ENCODE results near the gene DGKD.
"Not testable (repeated sequence)": the region's sequence is repeated elsewhere in the genome, so short reads cannot be mapped to it uniquely, and the experiment has no call there.

Gene DGKD

DNA sequence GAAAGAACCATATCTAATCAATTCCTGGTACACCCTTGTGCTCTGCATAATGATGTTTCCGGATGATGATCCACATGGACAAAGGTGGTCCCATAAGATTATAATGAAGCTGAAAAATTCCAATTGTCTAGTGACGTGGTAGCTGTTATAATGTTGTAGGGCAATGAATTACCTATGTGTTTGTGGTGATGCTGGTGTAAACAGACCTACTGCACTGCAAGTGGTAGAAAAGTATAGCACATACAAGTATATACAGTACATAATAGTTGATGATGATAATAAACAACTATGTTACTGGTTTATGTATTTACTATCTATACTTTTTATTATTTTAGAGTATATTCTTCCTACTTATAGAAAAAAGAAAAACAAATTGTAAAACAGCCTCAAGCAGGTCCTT lies 8.4 kb downstream of the DGKD start:
- DNase-seq = no peak

- DNase-seq = no peak
Observed at GRCh38 chr2:233363744-233364235, 9.5 kb downstream of the DGKD start.

DNA sequence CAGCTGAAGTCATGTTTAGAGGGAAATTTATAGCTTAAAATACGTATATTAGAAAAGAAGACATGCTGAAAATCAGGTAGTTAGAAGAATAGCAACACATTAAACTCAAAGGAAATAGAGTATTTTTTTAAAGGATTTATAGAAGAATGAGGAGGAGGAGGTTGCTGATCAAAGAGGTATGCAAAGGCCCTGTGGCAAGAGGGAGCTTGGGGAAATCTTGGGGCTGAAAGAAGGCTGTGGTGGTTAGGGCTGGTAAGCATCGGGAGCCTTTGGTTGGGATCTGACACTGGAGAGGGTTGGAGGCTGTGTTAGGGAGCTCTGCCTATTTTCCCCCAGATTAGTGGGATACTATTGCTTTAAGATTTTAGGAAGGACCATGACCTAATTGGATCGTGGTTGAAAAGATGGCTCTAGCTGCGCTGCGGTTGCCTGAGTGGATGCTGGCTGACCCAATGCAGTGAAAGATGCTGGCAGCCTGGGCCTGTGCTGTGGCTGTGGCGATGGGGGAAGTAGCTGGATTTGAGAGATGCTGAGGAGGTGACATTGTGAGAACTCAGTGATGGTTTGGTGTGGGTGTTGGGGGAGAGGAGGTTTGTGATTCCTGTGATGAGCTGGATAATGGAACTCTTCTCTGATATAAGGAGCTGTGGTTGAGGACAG lies 11.7 kb downstream of the DGKD start:
- DNase-seq = no peak

DNA sequence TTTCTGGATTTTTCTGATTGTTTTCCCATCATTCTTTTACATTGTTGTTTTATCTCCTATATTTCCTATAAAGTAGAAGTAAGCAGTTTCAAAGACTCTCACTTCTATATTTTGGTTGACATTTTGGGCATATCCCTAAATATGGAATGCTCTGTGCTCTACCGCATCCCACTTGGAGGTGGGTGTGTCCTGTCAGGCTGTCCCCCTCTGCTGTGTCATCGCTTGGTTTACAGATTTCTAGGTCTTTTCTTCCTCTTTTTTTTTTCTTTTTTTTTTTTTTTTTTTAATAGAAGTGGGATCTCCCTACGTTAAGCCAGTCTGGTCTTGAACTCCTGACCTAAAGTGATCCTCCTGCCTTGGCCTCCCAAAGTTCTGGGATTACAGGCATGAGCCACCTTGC lies 13.3 kb downstream of the DGKD start:
- DNase-seq = no peak

- DNase-seq = no peak
Observed at GRCh38 chr2:233368756-233369155, 14.5 kb downstream of the DGKD start.

DNA sequence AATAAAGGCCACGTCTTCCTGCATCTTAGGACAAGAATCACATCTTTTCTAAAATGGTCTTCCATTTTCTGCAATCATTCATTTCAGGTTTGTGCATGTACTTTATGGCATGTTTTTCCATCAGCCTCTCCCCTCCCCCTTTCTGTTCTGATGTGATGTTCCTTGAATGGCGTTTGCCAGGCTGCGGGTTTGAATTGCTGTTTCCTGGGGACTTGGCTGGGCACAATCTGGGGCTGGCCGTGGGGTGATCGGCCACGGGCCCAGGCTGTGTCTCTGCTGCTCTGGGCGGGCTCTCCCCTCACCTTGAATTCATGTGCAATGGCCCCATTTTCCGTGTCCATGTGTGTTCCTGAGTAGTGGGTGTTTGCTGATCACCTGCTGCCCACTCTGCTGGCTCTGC lies 15.2 kb downstream of the DGKD start:
- DNase-seq = no peak

GRCh38 chr2:233369897-233370685 lies 15.8 kb downstream of the DGKD start:
- no peak for DNase-seq

DNA sequence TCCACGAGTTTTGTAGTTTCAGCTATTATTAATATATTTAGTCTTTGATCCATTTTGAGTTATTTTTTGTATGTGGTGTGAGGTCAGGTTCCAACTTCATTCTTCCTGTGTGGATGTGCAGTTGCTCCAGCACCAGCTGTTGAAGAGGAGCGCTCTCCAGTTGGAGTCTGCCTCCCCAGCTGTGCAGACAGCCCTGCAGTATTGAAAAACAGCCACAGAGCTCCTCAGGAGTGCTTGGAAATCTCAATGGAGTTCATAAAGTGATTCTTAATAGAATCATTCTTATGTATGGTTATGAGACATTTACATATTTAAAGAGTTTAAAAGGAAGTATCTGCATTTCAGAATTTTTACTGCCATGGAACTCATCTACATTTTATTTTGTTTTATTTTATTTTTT lies 17.3 kb downstream of the DGKD start:
- no peak for DNase-seq

GRCh38 chr2:233372855-233373254 lies 18.6 kb downstream of the DGKD start:
- DNase-seq = no peak

GRCh38 chr2:233373316-233373715 lies 19.0 kb downstream of the DGKD start:
- no peak for DNase-seq

- not testable (repeated sequence) for DNase-seq
Observed at GRCh38 chr2:233374776-233375175, 20.5 kb downstream of the DGKD start.

DNA sequence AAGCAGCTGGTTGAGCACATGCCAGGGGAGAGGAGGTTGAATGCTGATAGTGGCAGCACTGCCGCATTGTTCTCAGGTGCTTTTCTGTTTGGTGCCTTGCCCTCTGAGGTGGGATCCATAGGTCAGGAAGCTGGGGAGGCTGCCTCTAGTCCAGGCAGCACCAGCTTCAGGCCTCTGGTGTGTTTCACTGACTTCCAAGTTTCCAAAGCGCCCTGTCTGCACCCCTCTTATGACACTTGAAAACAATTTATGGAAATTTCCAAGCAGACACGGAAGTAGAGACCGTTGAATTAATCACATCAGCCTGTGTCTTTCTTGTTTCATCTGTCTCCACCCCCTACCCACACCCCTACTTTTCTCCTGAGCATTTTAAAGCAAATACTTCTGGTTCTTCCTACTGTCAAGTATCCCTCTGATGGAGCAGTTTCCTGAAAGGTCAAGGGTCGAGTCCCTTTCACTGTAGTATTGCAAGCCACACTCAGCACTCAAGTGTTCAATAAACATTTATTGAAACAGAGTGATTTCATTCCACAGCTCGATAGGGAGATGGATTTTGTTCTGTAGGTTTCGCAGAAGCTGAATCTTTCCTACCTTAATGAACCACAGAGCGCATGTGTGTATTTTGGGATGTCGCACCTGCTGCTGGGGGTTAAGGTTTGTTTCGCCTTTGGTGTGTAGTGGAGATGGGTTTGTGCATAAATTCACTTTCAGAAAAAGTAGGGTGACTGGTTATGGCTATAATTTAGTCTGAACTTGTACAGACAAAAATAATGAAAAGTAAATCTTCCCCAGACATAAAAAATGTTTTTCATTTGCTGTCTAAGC lies 21.4 kb downstream of the DGKD start:
- DNase-seq = no peak

DNA sequence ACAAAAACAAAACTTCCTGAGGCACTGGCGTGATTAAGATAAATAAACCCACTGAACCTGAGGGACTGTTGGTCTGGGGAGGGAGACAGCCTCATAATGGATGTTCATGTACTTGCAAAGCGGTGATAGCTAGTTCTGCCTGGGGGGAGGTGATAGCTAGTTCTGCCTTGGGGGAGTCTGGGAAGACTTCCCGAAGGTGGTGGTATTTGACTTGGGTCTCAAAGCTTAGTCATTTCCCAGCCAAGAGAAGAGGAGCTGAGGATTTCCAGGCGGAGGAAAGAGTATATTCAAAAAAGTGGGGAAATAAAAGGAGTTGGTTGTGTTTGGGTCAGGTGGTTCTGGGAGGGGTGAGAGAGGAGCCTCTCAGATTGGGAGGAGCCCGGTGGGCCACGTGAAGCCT lies 24.7 kb downstream of the DGKD start:
- no peak for DNase-seq

GRCh38 chr2:233379441-233379840 lies 25.1 kb downstream of the DGKD start:
- no peak for DNase-seq

DNA sequence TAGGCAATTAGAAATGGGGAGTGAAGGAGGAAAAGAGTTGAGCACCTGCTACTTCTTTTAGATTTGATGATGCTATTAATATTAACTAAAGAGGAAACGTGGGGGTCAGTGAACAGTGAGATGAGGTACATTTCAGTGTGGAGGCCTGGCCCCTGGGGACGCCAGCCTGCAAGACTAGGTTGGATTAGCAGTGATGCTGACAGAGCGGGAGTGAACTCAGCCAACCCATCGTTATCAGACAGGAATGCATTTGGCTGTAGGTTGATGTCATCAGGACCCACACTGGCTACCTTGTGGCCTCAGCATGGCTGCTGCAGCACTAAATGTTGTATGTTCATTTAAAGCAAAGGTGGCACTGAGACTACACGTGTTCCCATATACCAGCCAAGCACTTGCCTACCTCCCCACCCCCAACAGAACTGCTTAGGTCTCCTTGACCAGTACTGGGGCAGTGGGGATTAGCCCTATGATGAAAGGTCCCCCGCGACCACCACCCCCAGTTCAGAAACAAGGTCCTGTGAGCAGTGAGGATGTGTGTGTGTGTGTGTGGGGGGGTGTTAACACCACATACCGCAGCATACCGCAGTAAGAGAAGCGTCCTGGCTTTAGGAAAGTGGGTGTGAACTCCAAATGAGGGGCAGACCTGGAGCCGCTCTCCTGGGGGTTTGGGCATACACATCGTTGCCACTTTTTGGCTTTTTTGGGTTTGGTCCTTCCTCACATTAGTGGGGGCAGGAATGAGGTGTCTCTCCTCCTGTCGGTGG lies 26.0 kb downstream of the DGKD start:
- no peak for DNase-seq

DNA sequence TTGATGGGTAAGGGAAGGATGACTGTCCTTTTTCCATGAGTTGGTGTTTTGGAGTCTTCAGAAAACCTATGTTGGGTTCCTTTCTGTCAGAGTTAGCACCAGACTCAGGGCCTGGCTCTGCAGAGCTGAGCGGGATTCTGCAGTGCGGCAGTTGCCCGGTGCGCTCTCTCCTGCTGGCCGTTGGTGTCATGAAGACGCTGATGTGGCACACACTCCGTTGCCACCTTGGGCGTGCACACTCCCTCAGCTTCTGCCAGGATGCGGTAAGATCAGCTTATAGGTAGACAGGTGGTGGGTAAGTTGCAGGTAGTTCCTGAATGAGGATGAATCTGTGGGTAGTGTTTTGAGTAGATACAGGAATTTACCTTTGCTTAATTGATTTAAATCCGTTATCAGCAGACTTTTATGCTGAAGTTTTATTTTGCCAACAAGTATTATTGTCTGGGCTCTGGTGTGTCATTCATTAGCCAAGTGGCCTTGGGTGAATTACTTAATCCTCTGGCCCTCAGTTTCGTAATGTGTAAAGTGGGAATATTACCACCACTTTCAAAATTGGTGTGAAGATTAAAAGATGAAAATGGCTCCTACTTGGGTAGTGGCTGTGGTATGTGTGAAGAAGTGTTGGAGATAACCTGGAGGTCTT lies 26.8 kb downstream of the DGKD start:
- no peak for DNase-seq

- DNase-seq = no peak
Observed at GRCh38 chr2:233381638-233381995, 27.3 kb downstream of the DGKD start.

GRCh38 chr2:233384015-233384414 lies 29.7 kb downstream of the DGKD start:
- DNase-seq = no peak

DNA sequence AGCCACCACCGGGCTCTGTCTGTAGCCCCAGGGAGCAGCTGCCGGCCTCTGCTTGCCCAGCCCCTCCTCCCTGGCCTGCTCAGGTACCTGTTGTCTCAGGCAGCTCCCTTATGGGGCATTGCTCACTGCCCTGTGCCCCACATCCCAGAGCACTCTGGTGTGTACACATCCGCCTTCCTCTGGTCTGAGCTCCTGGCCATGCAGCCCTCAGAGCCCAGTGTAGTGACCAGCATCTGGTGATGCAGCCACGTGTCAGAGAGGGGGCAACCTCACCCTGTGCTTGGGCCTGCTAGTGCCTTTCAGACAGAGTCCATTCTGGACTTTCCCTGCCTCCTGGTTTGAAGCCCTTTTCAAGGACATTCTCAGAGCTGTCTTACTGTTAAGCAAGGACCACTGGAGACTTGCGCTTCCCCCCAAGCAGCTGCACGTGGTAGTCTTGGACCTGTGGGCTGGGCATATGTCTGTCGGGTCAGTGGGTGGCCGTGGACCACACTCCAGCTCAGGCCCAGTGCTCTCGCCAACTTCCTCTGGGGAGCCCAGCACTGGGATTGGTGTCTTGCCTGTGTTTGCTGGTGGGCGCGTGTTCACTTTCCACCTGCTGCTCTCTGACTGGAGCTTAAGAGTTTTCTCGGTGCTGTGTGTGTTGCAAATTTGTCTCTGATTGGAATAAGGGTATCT lies 30.7 kb downstream of the DGKD start:
- DNase-seq = no peak

DNA sequence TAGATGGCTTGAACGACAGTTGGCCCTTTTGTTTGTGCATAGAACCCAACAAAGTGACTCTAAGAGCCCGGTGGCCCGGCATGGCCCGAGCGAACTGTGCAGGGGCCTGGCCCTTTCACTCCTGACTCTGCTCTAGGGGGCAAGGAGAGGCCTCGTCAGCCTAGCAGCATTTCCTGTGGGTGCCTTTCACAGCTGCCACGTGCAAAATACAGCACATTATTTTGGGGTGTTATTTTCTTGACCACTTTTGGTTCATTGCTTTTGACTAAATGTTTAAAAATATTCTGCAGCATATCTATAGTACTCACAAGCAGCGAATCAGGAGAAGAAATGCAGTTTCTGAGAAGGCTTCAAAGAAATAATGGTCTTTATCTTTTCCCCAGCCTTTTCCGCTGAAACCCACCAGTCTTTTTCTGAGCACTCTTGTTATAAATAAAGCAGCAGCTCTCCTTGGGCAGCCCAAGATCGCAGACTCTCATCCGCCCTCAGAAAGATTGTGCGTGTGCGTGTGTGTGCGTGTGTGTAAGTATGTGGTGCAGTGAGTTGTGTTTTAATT lies 31.3 kb downstream of the DGKD start:
- DNase-seq = no peak

DNA sequence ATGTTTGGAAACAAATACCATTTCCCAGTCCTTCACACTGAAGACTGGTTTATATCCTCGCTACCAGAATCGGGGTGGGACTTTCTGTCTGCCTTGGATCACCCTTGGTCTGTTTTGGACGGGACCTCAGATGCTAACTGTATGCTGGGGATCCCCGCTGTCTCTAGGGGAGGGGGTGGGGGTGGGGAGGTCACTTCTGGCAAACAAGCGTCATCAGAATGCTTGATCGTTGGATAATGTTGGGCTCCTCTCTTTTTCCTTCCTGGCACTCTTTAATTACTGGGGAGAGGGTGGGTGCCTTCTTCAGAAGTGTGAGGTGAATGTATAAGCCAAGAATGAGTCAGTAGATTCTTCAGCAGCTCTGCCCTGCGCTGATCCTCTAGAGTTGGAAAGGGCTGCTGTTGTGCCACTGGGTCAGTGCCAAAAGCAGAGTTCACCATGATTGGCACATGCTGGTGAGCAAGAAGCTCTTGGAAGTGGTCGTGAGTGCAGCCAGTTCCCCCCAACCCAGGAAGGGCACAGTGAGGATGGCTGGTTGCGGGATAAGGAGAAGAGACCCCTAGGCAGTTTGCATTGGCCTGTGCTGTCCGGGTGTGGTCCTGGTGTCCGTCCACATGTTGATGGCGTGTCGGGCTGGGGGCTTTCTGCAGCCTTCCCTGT lies 32.2 kb downstream of the DGKD start:
- no peak for DNase-seq

Measured in NCI-H1105 treated with DMSO at 0.1 percent for 48 hours (cell line).